ENCODE results near the gene RAB22A. TPM values are rescaled to one million over a fixed set of nuclear protein-coding genes. Genes with fewer than 3 reads are reported as not detected.
"Not testable (repeated sequence)": the region's sequence is repeated elsewhere in the genome, so short reads cannot be mapped to it uniquely, and the experiment has no call there.

RAB22A gene
- total RNA-seq, 1 donor from 2014 or later: 16.6 TPM

DNA sequence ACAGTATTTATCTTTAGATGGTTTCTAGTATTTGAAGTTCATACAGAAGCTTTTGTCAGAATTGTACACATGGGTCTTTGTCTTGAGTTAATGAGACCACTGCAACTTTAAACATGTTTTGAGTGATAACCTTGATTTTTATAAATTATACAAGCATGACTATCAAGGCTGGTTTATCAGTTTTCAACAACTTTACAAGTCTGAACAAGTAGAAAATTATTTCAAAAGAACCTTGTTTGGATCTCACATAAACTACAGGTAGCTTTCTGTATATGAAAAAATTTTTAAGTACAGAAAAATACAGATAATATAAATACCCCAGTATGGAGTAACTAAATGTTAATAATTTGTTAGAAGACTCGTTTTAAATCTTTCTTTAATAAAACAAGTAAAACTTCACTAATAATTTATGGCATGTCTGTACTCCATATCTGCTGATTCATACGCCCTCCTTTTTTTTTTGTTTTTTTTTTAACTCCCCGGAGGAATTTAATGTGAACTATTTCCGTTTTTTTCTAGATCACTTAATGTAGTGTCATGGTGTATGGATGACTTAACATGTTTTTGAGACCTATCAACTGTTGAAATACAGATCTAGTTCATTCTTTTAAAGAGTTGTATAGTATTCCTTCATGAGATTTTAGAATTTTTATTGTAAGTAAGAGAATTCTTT is 97.8 kb downstream of the RAB22A start:
- intact Hi-C loops (cut with micrococcal nuclease): loop anchor here (5.0 kb wide), 1 partner anchor 100 kb away; the partner anchor contains the start of gene RAB22A

DNA sequence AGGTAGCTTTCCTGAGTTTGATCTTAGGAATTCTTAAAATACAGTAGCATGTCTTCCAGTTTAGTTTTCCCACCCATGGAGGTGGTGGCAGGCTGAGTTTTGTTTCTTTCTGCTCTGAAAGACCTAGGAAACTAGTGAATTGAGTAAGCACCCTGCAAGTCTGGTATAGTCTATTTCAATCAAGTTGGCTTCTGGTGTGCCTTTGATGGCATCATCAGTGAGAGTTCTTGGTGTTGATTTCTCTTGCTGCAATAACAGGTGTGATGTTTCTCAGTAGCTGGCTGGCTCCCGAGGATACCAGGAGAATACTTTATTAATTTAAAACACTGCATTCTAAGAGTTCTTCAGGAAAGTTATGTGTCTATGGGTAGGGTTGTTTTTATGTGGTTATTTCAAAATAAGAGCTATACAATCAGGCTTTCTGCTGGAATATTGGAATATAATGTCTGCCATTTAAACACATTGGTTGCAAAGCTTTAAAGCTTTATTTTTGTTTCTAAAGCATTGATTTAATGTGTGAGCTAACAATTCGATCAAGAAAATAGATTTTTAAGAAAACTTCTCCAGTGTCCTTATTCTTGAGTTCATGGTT is 98.5 kb downstream of the RAB22A start:
- intact Hi-C loops (cut with micrococcal nuclease): loop anchor here (2.0 to 5.0 kb wide), 2 partner anchors 19 to 101 kb away; partner anchors contain the start of genes RAB22A and VAPB

DNA sequence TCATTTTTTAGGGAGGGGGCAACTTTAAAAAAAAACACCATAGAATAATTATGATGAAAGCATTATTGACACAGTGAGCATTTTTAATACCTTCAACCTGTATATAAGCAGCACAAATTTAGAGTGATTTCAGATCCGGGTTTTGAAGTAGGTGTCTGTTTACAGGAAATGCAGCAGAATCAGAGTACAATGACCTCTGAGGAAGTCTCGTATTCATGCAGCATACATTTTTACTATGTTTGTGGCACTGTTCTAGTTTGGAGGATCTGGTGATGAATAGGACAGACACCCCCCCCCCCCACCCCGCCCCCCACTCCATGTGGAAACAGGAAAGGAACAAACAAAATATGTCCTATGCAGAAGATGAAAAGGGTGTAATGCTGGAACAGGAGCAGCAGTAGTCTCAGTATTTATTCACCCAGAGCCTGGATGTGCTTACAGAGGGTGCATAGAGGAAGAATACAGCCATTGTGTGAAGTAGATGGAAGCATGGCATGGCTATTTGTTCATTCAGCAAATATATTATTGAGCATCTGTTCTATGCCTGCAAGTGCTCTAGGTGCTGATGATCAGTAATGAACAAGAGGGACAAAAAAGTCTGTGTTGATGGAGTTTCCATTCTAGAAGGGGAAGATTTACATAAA is 99.2 kb downstream of the RAB22A start:
- intact Hi-C loops (cut with micrococcal nuclease): loop anchor here (2.0 to 5.0 kb wide), 2 partner anchors 20 to 101 kb away; partner anchors contain the start of genes RAB22A and VAPB

DNA sequence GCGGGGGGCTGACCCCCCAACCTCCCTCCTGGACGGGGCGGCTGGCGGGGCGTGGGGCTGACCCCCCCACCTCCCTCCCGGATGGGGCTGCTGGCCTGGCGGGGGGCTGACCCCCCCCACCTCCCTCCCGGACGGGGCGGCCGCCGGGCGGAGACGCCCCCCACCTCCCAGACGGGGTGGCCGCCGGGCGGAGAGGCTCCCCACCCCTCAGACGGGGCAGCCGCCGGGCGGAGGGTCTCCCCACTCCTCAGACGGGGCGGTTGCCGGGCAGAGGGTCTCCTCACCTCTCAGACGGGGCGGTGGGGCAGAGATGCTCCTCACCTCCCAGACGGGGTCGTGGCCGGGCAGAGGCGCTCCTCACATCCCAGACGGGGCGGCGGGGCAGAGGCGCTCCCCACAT is 104.7 kb downstream of the RAB22A start:
- intact Hi-C loops (cut with micrococcal nuclease): not testable (repeated sequence)

DNA sequence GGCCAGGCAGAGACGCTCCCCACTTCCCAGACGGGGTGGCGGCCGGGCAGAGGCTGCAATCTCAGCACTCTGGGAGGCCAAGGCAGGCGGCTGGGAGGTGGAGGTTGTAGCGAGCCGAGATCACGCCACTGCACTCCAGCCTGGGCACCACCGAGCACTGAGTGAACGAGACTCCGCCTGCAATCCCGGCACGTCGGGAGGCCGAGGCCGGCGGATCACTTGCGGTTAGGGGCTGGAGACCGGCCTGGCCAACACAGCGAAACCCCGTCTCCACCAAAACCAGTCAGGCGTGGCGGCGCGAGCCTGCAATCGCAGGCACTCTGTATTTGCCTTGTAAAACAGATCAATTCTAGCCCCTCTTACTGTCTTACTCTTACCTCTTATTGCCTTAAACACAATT is 105.3 kb downstream of the RAB22A start:
- intact Hi-C loops (cut with micrococcal nuclease): not testable (repeated sequence)

GRCh38 chr20:58416057-58416456 is 106.5 kb downstream of the RAB22A start:
- intact Hi-C loops (cut with micrococcal nuclease): no loop called here

DNA sequence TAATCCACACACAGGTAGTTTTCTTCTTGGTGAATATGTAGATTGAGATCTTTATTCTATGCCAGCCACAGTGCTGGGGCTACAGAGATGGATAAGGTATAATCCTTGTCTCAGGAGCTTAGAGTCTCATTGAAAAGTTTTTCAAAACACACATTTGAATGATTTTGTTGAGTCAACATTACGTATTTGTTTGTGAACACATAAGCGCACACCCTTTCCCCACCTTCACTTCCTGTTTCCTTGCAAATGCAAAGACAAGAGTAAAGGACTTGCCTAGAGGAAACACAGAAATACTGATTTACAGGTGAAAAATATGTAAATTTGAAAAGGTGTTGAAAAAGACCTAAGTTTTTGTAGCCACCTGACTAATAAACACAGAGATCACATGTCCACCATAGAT is 107.3 kb downstream of the RAB22A start:
- intact Hi-C loops (cut with micrococcal nuclease): no loop called here

Other genes with a start within 250 kb of the RAB22A start
- gene ANKRD60, start 81.1 kb upstream of the RAB22A start, total RNA-seq: not detected in 2 replicates
- gene VAPB, start 79.5 kb downstream of the RAB22A start, total RNA-seq: 29.0 and 33.0 TPM in 2 replicates
- gene APCDD1L, start 205.7 kb downstream of the RAB22A start, total RNA-seq: not detected in 2 replicates

Measured in T-helper 2 cell treated with Interferon-gamma antibody and Interleukin-4, amounts not matched to agents 100 ng/mL and 5 ng/mL, for 36 hours (primary cell).